Spleen (tissue), 7 donors: ENCODE data around the gene ASPA.

Experiments
- POLR2A ChIP-seq, 3 donors: fragments of 450-650 bp; IDR thresholded peaks; one replicate each; pipeline ENCODE4 v1.5.1; 2017; ENCODE audit warnings: antibody characterized with exemption in 3 of 3, mild to moderate bottlenecking in 1 of 3
- TF ChIP-seq, protein P1 (sequence below), 11 experiments: fragments of 200-600 bp in 7 of 11; fragments of 450-650 bp in 4 of 11; sonication (generic) in 4 of 11; IDR thresholded peaks in 8 of 11; conservative IDR thresholded peaks in 3 of 11; 1 replicate in 7 of 11; 2 replicates in 4 of 11; pipeline versions ENCODE4 v1.4.0 to v1.8.0; 2016 to 2021; ENCODE audit warnings: antibody characterized with exemption in 11 of 11, inconsistent platforms in 4 of 11, mild to moderate bottlenecking in 1 of 11
- donor health status: DM: no; HTN: no; CAD: no; lungs with moderate emphysema.
- donor health status: DM: no; HTN: no; CAD: no.
- donor health status: DM: no; HTN: no; CAD: no.

DNA sequence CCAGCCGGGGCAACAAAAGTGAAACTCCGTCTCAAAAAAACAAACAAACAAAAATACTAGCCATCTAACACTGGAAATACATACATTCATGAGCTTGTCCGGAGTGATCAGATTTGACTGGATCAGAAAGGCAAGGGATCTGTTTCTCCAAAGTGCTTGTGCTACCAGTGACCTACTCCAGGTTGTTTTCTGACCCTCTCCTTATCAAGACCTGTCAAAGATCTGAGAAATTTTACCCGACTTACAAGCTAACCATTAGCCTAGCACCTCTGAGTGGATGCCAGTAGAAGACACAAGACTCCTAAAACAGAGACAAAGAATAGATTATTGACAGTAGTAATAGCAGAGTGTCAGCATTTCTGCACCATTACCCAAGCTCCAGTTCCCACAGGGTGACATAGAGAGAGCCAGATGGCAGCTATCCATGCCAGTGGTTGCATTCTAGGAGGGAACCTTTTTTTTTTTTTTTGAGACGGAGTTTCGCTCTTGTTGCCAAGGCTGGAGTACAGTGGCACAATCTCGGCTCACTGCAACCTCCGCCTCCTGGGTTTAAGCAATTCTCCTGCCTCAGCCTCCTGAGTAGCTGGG, 9.8 kb downstream of the ASPA start:
- TF ChIP-seq, protein P1, sequence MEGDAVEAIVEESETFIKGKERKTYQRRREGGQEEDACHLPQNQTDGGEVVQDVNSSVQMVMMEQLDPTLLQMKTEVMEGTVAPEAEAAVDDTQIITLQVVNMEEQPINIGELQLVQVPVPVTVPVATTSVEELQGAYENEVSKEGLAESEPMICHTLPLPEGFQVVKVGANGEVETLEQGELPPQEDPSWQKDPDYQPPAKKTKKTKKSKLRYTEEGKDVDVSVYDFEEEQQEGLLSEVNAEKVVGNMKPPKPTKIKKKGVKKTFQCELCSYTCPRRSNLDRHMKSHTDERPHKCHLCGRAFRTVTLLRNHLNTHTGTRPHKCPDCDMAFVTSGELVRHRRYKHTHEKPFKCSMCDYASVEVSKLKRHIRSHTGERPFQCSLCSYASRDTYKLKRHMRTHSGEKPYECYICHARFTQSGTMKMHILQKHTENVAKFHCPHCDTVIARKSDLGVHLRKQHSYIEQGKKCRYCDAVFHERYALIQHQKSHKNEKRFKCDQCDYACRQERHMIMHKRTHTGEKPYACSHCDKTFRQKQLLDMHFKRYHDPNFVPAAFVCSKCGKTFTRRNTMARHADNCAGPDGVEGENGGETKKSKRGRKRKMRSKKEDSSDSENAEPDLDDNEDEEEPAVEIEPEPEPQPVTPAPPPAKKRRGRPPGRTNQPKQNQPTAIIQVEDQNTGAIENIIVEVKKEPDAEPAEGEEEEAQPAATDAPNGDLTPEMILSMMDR (IDR thresholded peaks at IDR 0.05 in 8 of 11, conservative IDR thresholded peaks at IDR 0.05 in 3 of 11), result no peak
- no peak for TF ChIP-seq POLR2A (IDR thresholded peaks at IDR 0.05)
